IMR-90 (cell line): ENCODE measurements around the gene FAU. TPM values are rescaled to one million over a fixed set of nuclear protein-coding genes. Genes with fewer than 3 reads are reported as not detected.

ENCODE experiments used
- ATAC-seq: fragments of 200-7000 bp; cut with Tn5 transposase; 2 replicates; pipeline ENCODE4 v1.9.1; 2020; ENCODE audit warnings: low read depth, mild to moderate bottlenecking, moderate library complexity
- BruUV-seq: library from RNA; stranded (reverse); fragments of 400-500 nt; replicated peaks from 2 replicates; lab custom pipeline; 2021; lab: Mats Ljungman, UMichigan
- CTCF ChIA-PET: fragments of 300-600 bp; formaldehyde crosslinking; extraction: SDS; loops from one replicate; lab custom pipeline; 2021; ENCODE audit warnings: antibody characterized with exemption; lab: Yijun Ruan, JAX
- POLR2A ChIA-PET: fragments of 300-600 bp; sonication (Branson Sonifier 250); formaldehyde crosslinking; loops from one replicate; lab custom pipeline; 2022; ENCODE audit warnings: antibody characterized with exemption; ENCODE audit not compliant: unreplicated experiment; lab: Charles Lee
- DNase-seq: peaks from one replicate; pipeline ENCODE4 v3.0.0; 2013
- H2AFZ ChIP-seq: replicated peaks from 2 replicates; pipeline ENCODE3; 2013; ENCODE audit warnings: low read length, mild to moderate bottlenecking; ENCODE audit not compliant: poor library complexity
- H2AK5ac ChIP-seq: 2 replicates; pipeline ENCODE4 v1.6.1; 2013; ENCODE audit warnings: low read depth, low read length, inconsistent platforms
- H2AK9ac ChIP-seq: replicated peaks from 2 replicates; pipeline ENCODE3; 2013; ENCODE audit warnings: mild to moderate bottlenecking, low read depth, low read length, moderate library complexity; ENCODE audit not compliant: poor library complexity
- H2BK120ac ChIP-seq: 2 replicates; pipeline ENCODE4 v1.6.1; 2013; ENCODE audit warnings: low read depth, low read length, inconsistent platforms
- H2BK15ac ChIP-seq: 3 replicates; pipeline ENCODE4 v1.6.1; 2013; ENCODE audit warnings: low read depth, low read length, inconsistent platforms
- H2BK20ac ChIP-seq: 2 replicates; pipeline ENCODE4 v1.6.1; 2013; ENCODE audit warnings: low read depth, mild to moderate bottlenecking, inconsistent platforms, low read length, moderate library complexity
- H2BK5ac ChIP-seq: 2 replicates; pipeline ENCODE4 v1.6.1; 2013; ENCODE audit warnings: mild to moderate bottlenecking, low read depth, low read length, inconsistent platforms; ENCODE audit not compliant: poor library complexity, severe bottlenecking
- H3K14ac ChIP-seq: replicated peaks from 2 replicates; pipeline ENCODE4 v1.6.1; 2013; ENCODE audit warnings: low read depth, low read length, inconsistent platforms
- H3K18ac ChIP-seq: 2 replicates; pipeline ENCODE4 v1.6.1; 2013; ENCODE audit warnings: low read depth, low read length, control low read depth
- H3K23ac ChIP-seq: 2 replicates; pipeline ENCODE4 v1.6.1; 2013; ENCODE audit warnings: low read depth, low read length, inconsistent platforms
- H3K27ac ChIP-seq: 2 replicates; pipeline ENCODE4 v1.5.1; 2013; ENCODE audit warnings: mild to moderate bottlenecking, control low read depth, low read length; ENCODE audit not compliant: insufficient read depth
- H3K27me3 ChIP-seq: 2 replicates; pipeline ENCODE4 v1.6.1; 2013; ENCODE audit warnings: low read length; ENCODE audit not compliant: control insufficient read depth, insufficient read depth
- H3K36me3 ChIP-seq: 2 replicates; pipeline ENCODE4 v1.6.1; 2013; ENCODE audit warnings: low read length, mixed read lengths; ENCODE audit not compliant: control insufficient read depth, insufficient read depth
- H3K4ac ChIP-seq: 2 replicates; pipeline ENCODE4 v1.6.1; 2013; ENCODE audit warnings: low read depth, low read length, inconsistent platforms
- H3K4me1 ChIP-seq: 2 replicates; pipeline ENCODE4 v1.6.1; 2013; ENCODE audit warnings: low read length, mixed read lengths; ENCODE audit not compliant: control insufficient read depth, insufficient read depth
- H3K4me2 ChIP-seq: 2 replicates; pipeline ENCODE4 v1.6.1; 2013; ENCODE audit warnings: low read depth, mild to moderate bottlenecking, control low read depth, low read length, moderate library complexity
- H3K4me3 ChIP-seq: 2 replicates; pipeline ENCODE4 v1.5.1; 2013; ENCODE audit warnings: low read depth, mild to moderate bottlenecking, control low read depth, low read length, moderate library complexity; ENCODE audit not compliant: insufficient read depth
- H3K56ac ChIP-seq: 2 replicates; pipeline ENCODE4 v1.6.1; 2013; ENCODE audit warnings: low read length, inconsistent platforms; ENCODE audit not compliant: insufficient read depth; ENCODE audit errors: extremely low read depth
- H3K79me1 ChIP-seq, 2 experiments: 2 replicates each; pipeline ENCODE4 v1.6.1; 2013; ENCODE audit warnings: low read length in 2 of 2, inconsistent platforms in 1 of 2, low read depth in 1 of 2
- H3K9ac ChIP-seq: 2 replicates; pipeline ENCODE4 v1.6.1; 2013; ENCODE audit warnings: low read depth, low read length, control low read depth
- H3K9me1 ChIP-seq: 2 replicates; pipeline ENCODE4 v1.6.1; 2013; ENCODE audit warnings: low read length, inconsistent platforms; ENCODE audit not compliant: insufficient read depth
- H3K9me3 ChIP-seq: 2 replicates; pipeline ENCODE4 v1.6.1; 2013; ENCODE audit warnings: low read length; ENCODE audit not compliant: control insufficient read depth, insufficient read depth
- H4K20me1 ChIP-seq: 2 replicates; pipeline ENCODE4 v1.6.1; 2013; ENCODE audit warnings: low read length, inconsistent platforms; ENCODE audit not compliant: insufficient read depth
- H4K5ac ChIP-seq: 2 replicates; pipeline ENCODE4 v1.6.1; 2013; ENCODE audit warnings: mild to moderate bottlenecking, low read depth, low read length, control low read depth
- H4K8ac ChIP-seq, 2 experiments: 2 replicates each; pipeline ENCODE4 v1.6.1; 2013; ENCODE audit warnings: low read depth in 2 of 2, low read length in 2 of 2, control low read depth in 1 of 2, inconsistent platforms in 1 of 2
- H4K91ac ChIP-seq: 2 replicates; pipeline ENCODE4 v1.6.1; 2013; ENCODE audit warnings: low read depth, low read length, inconsistent platforms; ENCODE audit not compliant: insufficient read depth
- BHLHE40 ChIP-seq: fragments of 150-350 bp; IDR thresholded peaks from 2 replicates; pipeline ENCODE4 v1.6.1; 2016; ENCODE audit warnings: mild to moderate bottlenecking, low read depth, low read length
- CEBPB ChIP-seq: IDR thresholded peaks from 2 replicates; pipeline ENCODE4 v1.6.1; 2012; ENCODE audit warnings: low read depth, low read length, improper control_type of control experiment
- CHD1 ChIP-seq: IDR thresholded peaks from 2 replicates; pipeline ENCODE4 v1.6.1; 2012; ENCODE audit warnings: low read depth, low read length, improper control_type of control experiment
- FOS ChIP-seq: fragments of 150-350 bp; IDR thresholded peaks from 2 replicates; pipeline ENCODE4 v1.6.1; 2016; ENCODE audit warnings: low read depth, low read length
- MAFK ChIP-seq: IDR thresholded peaks from 2 replicates; pipeline ENCODE4 v1.6.1; 2012; ENCODE audit warnings: low read depth, low read length, improper control_type of control experiment
- MAZ ChIP-seq: IDR thresholded peaks from 2 replicates; pipeline ENCODE4 v1.6.1; 2012; ENCODE audit warnings: low read depth, mild to moderate bottlenecking, low read length, improper control_type of control experiment, moderate library complexity, borderline replicate concordance
- MXI1 ChIP-seq: IDR thresholded peaks from 2 replicates; pipeline ENCODE4 v1.6.1; 2012; ENCODE audit warnings: low read depth, mild to moderate bottlenecking, low read length, moderate library complexity, borderline replicate concordance
- NFE2L2 ChIP-seq: fragments of 150-350 bp; IDR thresholded peaks from 2 replicates; pipeline ENCODE4 v1.6.1; 2016; ENCODE audit warnings: low read depth, mild to moderate bottlenecking, low read length
- POLR2A ChIP-seq: IDR thresholded peaks from 2 replicates; pipeline ENCODE4 v1.6.1; 2012; ENCODE audit warnings: mild to moderate bottlenecking, low read depth, low read length
- RAD21 ChIP-seq: IDR thresholded peaks from 2 replicates; pipeline ENCODE4 v1.6.1; 2012; ENCODE audit warnings: low read length, improper control_type of control experiment
- RCOR1 ChIP-seq: IDR thresholded peaks from 2 replicates; pipeline ENCODE4 v1.6.1; 2012; ENCODE audit warnings: mild to moderate bottlenecking, low read length, improper control_type of control experiment; ENCODE audit not compliant: insufficient replicate concordance
- RFX5 ChIP-seq: IDR thresholded peaks from 2 replicates; pipeline ENCODE4 v1.8.0; 2012; ENCODE audit warnings: low read depth, mild to moderate bottlenecking, low read length, moderate library complexity
- SMC3 ChIP-seq: fragments of 150-350 bp; IDR thresholded peaks from 2 replicates; pipeline ENCODE4 v1.6.1; 2016; ENCODE audit warnings: low read depth, mild to moderate bottlenecking, antibody characterized with exemption, low read length, moderate library complexity
- WGBS, 2 experiments: methylation state at CpG; one replicate each; pipeline versions ENCODE4 v1.1.5 to v1.1.7; 2013; ENCODE audit warnings: missing lambda C conversion rate in 2 of 2; ENCODE audit not compliant: insufficient read length in 1 of 2; ENCODE audit errors: extremely low coverage in 2 of 2; 5-methylcytosine and 5-hydroxymethylcytosine counted together
- dilution Hi-C: fragments of 300-500 bp; cut with HindIII; formaldehyde crosslinking; loops from one replicate; pipeline ENCODE4 v1.14.3; 2018; ENCODE audit warnings: low sequenced_read_pairs; ENCODE audit not compliant: unreplicated experiment
- in situ Hi-C: fragments of 300-500 bp; cut with MboI; formaldehyde crosslinking; loops from 3 replicates; pipeline ENCODE4 v1.14.3; 2019; ENCODE audit warnings: low sequenced_read_pairs, inconsistent platforms, mixed read lengths
- intact Hi-C: fragments of 100-400 bp; cut with micrococcal nuclease; formaldehyde crosslinking; loops from 2 replicates; pipeline ENCODE4 v1.10.0; 2022
- polyA plus RNA-seq, 3 experiments: library from polyadenylated mRNA; depleted of rRNA; stranded (reverse); fragments of >200 nt; gene quantifications; 2 replicates each; pipeline ENCODE4 v1.2.3, GENCODE V29; 2012; ENCODE audit warnings: low replicate concordance in 1 of 3
- total RNA-seq: library from RNA; depleted of rRNA; stranded (reverse); fragments of >200 nt; gene quantifications from 2 replicates; pipeline ENCODE4 v1.2.3, GENCODE V29; 2012
- TF ChIP-seq, protein P1 (sequence below): fragments of 150-350 bp; IDR thresholded peaks from 2 replicates; pipeline ENCODE4 v1.6.1; 2017; ENCODE audit warnings: mild to moderate bottlenecking, antibody characterized with exemption, low read length, low read depth
- TF ChIP-seq, protein P2 (sequence below): fragments of 150-350 bp; IDR thresholded peaks from 2 replicates; pipeline ENCODE4 v1.6.1; 2016; ENCODE audit warnings: low read depth, mild to moderate bottlenecking, low read length, moderate library complexity, borderline replicate concordance

The FAU gene
- total and polyA plus RNA-seq, 2 of the 4 experiments (the other 2 are of a cell fraction), result 189 to 652 TPM

DNA sequence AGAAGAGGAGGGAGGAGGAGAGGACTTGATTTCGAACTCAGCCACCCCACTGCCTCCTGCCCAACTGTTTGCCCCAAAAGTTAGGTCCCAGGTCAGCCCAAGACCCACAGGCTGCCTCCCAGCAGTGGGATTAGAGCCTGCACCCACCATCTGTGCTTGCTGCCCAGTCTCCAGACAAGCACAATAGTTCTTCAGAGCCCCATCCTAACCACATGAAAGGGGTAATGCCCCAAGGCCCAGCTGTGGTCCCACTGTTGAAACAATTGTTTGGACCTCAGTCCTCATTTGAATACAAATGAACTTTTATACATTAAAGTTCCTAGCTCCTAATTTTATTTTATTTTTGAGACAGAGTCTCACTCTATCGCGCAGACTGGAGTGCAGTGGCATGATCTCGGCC lies 31.3 kb downstream of the FAU start (continued):
- TF ChIP-seq NFE2L2 (no peak), MAFK (no peak)
- TF ChIP-seq, protein P1, sequence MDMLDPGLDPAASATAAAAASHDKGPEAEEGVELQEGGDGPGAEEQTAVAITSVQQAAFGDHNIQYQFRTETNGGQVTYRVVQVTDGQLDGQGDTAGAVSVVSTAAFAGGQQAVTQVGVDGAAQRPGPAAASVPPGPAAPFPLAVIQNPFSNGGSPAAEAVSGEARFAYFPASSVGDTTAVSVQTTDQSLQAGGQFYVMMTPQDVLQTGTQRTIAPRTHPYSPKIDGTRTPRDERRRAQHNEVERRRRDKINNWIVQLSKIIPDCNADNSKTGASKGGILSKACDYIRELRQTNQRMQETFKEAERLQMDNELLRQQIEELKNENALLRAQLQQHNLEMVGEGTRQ, result no peak

DNA sequence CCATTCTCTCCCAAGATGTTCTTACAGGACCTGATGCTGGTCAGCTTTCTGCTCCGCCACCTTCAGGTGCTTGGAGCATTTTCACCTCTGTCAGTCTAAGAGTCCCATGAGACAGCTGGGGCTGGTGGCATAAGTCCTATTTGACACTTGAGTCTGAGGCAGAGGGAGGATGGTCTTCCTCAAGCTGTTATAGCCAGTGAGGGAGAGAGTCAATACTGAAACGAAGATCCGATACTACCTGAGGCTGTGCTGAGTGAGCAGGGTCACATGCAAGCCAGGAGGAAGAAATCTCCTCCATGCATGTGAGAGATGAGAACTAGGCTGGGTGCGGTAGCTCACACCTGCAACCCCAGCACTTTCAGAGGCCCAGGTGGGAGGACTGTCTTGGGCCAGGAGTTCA lies 32.3 kb downstream of the FAU start:
- no peak overlapping the region for H2BK5ac ChIP-seq
- peaks cover 4% of the 10 kb centered on the region; the same call in 1 of the 2 replicates for H3K4me1 ChIP-seq
- H2BK20ac ChIP-seq, result no peak overlapping the region
- no peak overlapping the region for H3K4ac ChIP-seq
- no peak overlapping the region for H4K5ac ChIP-seq
- no peak overlapping the region for H2AK5ac ChIP-seq
- no peak overlapping the region for H3K4me2 ChIP-seq
- H4K91ac ChIP-seq, result no peak overlapping the region
- no peak overlapping the region for H3K9ac ChIP-seq
- no peak overlapping the region for H3K56ac ChIP-seq
- no peak overlapping the region for H3K4me3 ChIP-seq
- intact Hi-C loops (no loop called here), in situ Hi-C loops (no loop called here), dilution Hi-C loops (no loop called here)
- BruUV-seq, result no TSS peak
- 100% methylated on average over 1 of the region's 4 CpGs; no CpG with 5 or more reads in 1 of the 2 experiments for WGBS, 2 experiments
- H2BK120ac ChIP-seq, result no peak overlapping the region
- no peak for DNase-seq
- H3K27me3 ChIP-seq, result no peaks in the 10 kb centered on the region
- H3K79me1 ChIP-seq, result peaks cover 16 to 18% of the 10 kb centered on the region in 2 experiments
- TF ChIP-seq MAFK, result no peak
- no peak for TF ChIP-seq SMC3
- no peak for TF ChIP-seq RCOR1
- TF ChIP-seq CEBPB, result no peak
- TF ChIP-seq NFE2L2, result no peak
- TF ChIP-seq, protein P1, result no peak
- no peak for TF ChIP-seq CHD1
- no peak for TF ChIP-seq RAD21
- TF ChIP-seq MAZ, result no peak
- TF ChIP-seq, protein P2, sequence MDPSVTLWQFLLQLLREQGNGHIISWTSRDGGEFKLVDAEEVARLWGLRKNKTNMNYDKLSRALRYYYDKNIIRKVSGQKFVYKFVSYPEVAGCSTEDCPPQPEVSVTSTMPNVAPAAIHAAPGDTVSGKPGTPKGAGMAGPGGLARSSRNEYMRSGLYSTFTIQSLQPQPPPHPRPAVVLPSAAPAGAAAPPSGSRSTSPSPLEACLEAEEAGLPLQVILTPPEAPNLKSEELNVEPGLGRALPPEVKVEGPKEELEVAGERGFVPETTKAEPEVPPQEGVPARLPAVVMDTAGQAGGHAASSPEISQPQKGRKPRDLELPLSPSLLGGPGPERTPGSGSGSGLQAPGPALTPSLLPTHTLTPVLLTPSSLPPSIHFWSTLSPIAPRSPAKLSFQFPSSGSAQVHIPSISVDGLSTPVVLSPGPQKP, result no peak
- TF ChIP-seq MXI1, result no peak
- no peak for TF ChIP-seq POLR2A
- TF ChIP-seq FOS, result no peak
- no peak for TF ChIP-seq RFX5
- TF ChIP-seq BHLHE40, result no peak
- H3K14ac ChIP-seq, result no peak overlapping the region
- no peaks in the 10 kb centered on the region for H3K9me3 ChIP-seq
- no peak overlapping the region for H4K8ac ChIP-seq
- POLR2A ChIA-PET, result no interaction called here
- no peak overlapping the region for H3K23ac ChIP-seq
- CTCF ChIA-PET, result no interaction called here
- H3K18ac ChIP-seq, result no peak overlapping the region
- peak overlapping the region; percentile 34 for H2AK9ac ChIP-seq
- peaks cover 35% of the 10 kb centered on the region for H3K36me3 ChIP-seq
- H3K27ac ChIP-seq, result no peak overlapping the region
- ATAC-seq, result no peak
- no peak overlapping the region for H2BK15ac ChIP-seq
- H3K9me1 ChIP-seq, result no peaks in the 10 kb centered on the region
- no peaks in the 10 kb centered on the region; the same call in 1 of the 2 replicates for H4K20me1 ChIP-seq
- no peak overlapping the region for H2AFZ ChIP-seq
